D721Med (cell line): ENCODE results near the gene HNF1B.
"Not testable (repeated sequence)": the region's sequence is repeated elsewhere in the genome, so short reads cannot be mapped to it uniquely, and the experiment has no call there.

ENCODE experiments used
- DNase-seq: peaks from one replicate; pipeline ENCODE4 v3.0.0; 2011; ENCODE audit warnings: low spot score; ENCODE audit not compliant: insufficient read length
- FAIRE-seq: peaks from 2 replicates; lab custom pipeline; 2011; peaks lifted over from hg19 to GRCh38; lab: Jason Lieb, UNC
- TF ChIP-seq, protein P1 (sequence below): IDR thresholded peaks from 2 replicates; pipeline ENCODE4 v1.5.1; 2012; ENCODE audit warnings: mild to moderate bottlenecking, control low read depth; ENCODE audit not compliant: insufficient read depth; ENCODE audit errors: missing control alignments

Gene HNF1B

DNA sequence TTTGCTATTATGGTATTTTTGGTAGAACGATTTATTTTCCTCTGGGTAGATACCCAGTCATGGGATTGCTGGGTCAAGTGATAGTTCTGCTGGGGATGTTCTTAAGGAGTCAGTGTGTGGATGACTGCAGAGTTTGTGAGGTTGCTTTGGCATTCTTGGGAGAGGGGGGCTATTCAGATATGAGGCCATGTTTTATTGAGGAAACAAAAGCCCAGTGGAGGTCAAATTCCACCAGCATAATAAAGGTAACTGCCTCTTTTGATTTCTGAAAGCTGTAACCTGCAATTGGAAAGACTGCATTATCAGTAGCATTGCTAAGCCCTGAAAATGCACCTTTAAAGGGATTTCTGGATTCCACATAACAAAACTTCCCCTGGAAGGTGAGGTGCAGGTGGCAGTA lies 43.7 kb upstream of the HNF1B start:
- FAIRE-seq (no peak), DNase-seq (no peak)
- TF ChIP-seq, protein P1, sequence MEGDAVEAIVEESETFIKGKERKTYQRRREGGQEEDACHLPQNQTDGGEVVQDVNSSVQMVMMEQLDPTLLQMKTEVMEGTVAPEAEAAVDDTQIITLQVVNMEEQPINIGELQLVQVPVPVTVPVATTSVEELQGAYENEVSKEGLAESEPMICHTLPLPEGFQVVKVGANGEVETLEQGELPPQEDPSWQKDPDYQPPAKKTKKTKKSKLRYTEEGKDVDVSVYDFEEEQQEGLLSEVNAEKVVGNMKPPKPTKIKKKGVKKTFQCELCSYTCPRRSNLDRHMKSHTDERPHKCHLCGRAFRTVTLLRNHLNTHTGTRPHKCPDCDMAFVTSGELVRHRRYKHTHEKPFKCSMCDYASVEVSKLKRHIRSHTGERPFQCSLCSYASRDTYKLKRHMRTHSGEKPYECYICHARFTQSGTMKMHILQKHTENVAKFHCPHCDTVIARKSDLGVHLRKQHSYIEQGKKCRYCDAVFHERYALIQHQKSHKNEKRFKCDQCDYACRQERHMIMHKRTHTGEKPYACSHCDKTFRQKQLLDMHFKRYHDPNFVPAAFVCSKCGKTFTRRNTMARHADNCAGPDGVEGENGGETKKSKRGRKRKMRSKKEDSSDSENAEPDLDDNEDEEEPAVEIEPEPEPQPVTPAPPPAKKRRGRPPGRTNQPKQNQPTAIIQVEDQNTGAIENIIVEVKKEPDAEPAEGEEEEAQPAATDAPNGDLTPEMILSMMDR = no peak

DNA sequence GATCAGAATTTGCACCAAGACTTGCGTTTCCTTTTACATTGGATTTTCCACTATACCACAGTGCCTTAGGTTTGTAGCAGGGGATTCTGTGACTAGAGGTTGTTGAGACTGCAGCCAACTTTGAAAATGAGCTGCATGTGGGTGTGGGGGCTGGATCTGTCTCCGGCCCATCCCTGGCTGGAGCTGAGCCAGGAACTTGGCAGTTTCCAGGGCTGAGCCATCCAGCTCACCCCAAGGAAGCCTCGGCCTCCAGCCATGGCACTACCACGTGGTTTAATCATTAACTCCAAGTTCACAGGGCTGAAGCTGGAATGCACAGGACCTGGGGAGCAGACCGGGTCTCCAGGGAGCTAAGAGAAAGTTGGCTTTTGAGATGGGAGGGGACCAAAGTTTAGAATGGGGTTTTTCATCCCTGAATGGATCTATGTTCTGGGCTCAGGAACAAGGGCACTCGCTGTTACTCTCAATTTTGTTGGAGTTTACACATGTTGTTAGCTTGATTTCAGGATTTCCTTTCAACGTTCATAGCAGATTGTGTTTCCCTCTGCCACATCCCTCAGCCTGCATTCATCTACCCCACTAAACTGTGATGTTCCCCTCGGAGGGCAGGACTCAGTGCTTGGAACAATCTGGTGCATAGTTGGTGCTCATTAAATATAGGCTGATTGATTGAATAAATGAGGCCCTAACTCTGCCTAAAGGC lies 42.3 kb upstream of the HNF1B start:
- TF ChIP-seq, protein P1 = no peak
- FAIRE-seq (no peak), DNase-seq (no peak)

DNA sequence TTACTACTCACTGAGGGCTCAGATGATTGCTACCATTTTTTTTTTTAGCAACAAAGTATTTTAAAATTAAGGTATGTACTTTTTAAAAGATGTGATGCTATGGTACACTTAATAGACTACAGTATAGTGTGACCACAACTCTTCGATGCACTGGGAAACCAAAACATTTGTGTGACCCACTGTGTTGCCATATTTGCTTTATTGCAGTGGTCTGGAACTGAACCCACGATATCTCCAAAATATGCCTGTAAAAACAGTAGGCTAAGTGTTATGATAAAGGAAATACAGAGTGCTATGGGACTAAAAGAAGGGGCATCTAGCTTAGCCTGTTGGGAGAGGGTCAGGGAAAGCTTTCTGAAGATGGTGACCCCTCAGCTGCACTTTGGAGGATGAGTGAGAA lies 41.6 kb upstream of the HNF1B start:
- FAIRE-seq (no peak), DNase-seq (no peak)
- TF ChIP-seq, protein P1 = no peak

DNA sequence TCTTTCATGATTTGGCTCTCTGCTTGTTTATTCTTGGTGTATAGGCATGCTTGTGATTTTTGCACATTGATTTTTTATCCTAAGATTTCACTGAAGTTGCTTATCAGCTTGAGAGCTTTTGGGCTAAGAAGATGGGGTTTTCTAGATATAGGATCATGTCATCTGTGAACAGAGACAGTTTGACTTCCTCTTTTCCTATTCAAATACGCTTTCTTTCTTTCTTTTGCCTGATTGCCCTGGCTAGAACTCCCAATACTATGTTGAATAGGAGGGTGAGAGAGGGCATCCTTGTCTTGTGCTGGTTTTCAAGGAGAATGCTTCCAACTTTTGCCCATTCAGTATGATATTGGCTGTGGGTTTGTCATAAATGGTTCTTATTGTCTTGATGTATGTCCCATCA lies 37.6 kb upstream of the HNF1B start:
- not testable (repeated sequence) for FAIRE-seq, DNase-seq

DNA sequence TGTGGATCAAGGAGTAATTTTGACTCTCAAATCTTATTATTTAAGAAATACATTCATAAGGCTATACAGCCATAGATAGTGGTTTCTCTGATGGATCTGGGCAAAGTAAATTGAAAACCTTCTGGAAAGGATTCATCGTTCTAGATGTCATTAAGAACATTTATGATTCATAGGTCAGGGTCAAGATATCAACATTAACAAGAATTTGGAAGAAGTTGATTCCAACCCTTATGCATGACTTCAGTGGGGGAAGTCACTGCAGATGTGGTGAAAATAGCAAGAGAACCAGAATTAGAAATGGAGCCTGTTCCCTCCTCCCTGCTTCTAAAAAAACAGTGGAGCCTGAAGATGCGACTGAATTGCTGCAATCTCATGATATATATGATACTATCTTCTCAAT lies 36.6 kb upstream of the HNF1B start:
- DNase-seq = no peak
- TF ChIP-seq, protein P1 = no peak
- FAIRE-seq = no peak

DNA sequence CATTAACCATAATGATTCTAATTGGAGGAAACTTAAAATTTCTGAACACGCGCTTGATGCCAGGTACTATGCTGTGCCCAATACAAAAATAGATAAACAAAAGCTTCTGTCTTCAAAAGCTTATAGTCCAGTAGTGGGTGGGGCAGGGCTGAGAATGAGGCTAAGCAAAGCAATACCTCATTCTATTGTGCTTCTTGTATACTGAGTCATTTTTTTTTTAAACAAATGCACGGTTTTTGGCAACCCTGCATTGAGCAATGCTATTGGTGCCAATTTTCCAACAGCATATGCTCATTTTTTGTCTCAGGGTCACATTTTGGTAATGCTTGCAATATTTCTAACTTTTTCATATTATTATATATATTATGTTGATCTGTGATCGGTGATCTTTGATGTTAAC lies 34.7 kb upstream of the HNF1B start:
- no peak for FAIRE-seq
- no peak for DNase-seq
- TF ChIP-seq, protein P1 = no peak

DNA sequence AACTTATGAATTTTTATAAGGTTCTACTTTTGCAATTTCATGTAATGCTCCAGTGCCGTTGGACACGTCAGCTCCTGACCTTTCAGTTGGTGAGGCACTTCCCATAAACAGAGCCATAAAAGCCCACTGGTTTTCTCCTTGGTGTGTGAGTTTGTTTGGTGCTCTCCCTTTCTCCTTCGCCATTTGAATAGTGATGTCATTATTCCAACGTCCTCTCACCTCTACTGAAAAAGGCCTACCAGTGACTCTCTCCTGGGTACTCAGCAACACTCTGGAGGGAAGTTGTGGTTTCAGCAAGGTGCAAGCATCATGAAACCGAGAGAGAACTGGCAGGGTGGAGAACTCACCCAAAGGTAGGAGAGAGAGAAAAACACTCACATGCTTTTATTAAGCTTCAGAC lies 29.6 kb upstream of the HNF1B start:
- TF ChIP-seq, protein P1 = no peak
- FAIRE-seq = no peak
- DNase-seq = no peak
